ES-I3 (cell line): Measurements from ENCODE around the gene NIPBL.

Experiments
- H3K36me3 ChIP-seq: 2 replicates; pipeline ENCODE4 v1.6.1; 2013; ENCODE audit warnings: mild to moderate bottlenecking, low read length, control low read depth, moderate library complexity; ENCODE audit not compliant: insufficient read depth
- H3K4me1 ChIP-seq: 2 replicates; pipeline ENCODE4 v1.6.1; 2013; ENCODE audit warnings: mild to moderate bottlenecking, control low read depth, low read length; ENCODE audit not compliant: insufficient read depth
- H3K9ac ChIP-seq: 2 replicates; pipeline ENCODE4 v1.6.1; 2013; ENCODE audit warnings: low read depth, mild to moderate bottlenecking, low read length, moderate library complexity
- H3K9me3 ChIP-seq: 2 replicates; pipeline ENCODE4 v1.6.1; 2013; ENCODE audit warnings: mild to moderate bottlenecking, low read length, moderate library complexity; ENCODE audit not compliant: control insufficient read depth, insufficient read depth

NIPBL gene

GRCh38 chr5:36870399-36871040, 6.0 kb upstream of the NIPBL start:
- Histone ChIP-seq H3K4me1 (peaks cover 3% of the 10 kb centered on the region; the same call in 1 of the 2 replicates), H3K9me3 (peaks cover 2% of the 10 kb centered on the region; the same call in 1 of the 2 replicates), H3K9ac (no peak overlapping the region), H3K36me3 (no peaks in the 10 kb centered on the region)

GRCh38 chr5:36874465-36874864, 2.1 kb upstream of the NIPBL start:
- Histone ChIP-seq H3K4me1 (peaks cover 3% of the 10 kb centered on the region; the same call in 1 of the 2 replicates), H3K36me3 (no peaks in the 10 kb centered on the region), H3K9ac (peak overlapping the region; percentile 97; the same call in 1 of the 2 replicates), H3K9me3 (no peaks in the 10 kb centered on the region)

GRCh38 chr5:36875051-36875789, 1.3 kb upstream of the NIPBL start:
- peak overlapping the region; percentile 97 for H3K9ac ChIP-seq
- no peaks in the 10 kb centered on the region for H3K9me3 ChIP-seq
- peaks cover 2% of the 10 kb centered on the region; the same call in 1 of the 2 replicates for H3K4me1 ChIP-seq
- no peaks in the 10 kb centered on the region for H3K36me3 ChIP-seq

- no peaks in the 10 kb centered on the region for H3K36me3 ChIP-seq
- no peaks in the 10 kb centered on the region for H3K9me3 ChIP-seq
- H3K4me1 ChIP-seq, result 0 out of 2 replicates have a peak, but pooled peaks cover 4% of the 10 kb centered on the region
- H3K9ac ChIP-seq, result peak overlapping the region; percentile 97
These were observed 725 bp upstream of the NIPBL start for GRCh38 chr5:36875790-36876298.

GRCh38 chr5:36876965-36877666, 547 bp downstream of the NIPBL start:
- H3K36me3 ChIP-seq, result no peaks in the 10 kb centered on the region

GRCh38 chr5:36877667-36878391, 1.3 kb downstream of the NIPBL start:
- H3K36me3 ChIP-seq, result no peaks in the 10 kb centered on the region
- H3K9ac ChIP-seq, result peak overlapping the region; percentile 91
- no peaks in the 10 kb centered on the region for H3K9me3 ChIP-seq
- 0 out of 2 replicates have a peak, but pooled peaks cover 5% of the 10 kb centered on the region for H3K4me1 ChIP-seq

More at GRCh38 chr5:36876965-36877666, 547 bp downstream of the NIPBL start:
- Histone ChIP-seq H3K4me1 (0 out of 2 replicates have a peak, but pooled peaks cover 5% of the 10 kb centered on the region), H3K9ac (peak overlapping the region; percentile 91), H3K9me3 (no peaks in the 10 kb centered on the region)

- Histone ChIP-seq H3K9ac (peak overlapping the region; percentile 91), H3K9me3 (no peaks in the 10 kb centered on the region), H3K36me3 (no peaks in the 10 kb centered on the region), H3K4me1 (0 out of 2 replicates have a peak, but pooled peaks cover 5% of the 10 kb centered on the region)
These were observed 2.0 kb downstream of the NIPBL start for GRCh38 chr5:36878392-36879082.

GRCh38 chr5:36879274-36880033, 2.9 kb downstream of the NIPBL start:
- Histone ChIP-seq H3K4me1 (0 out of 2 replicates have a peak, but pooled peaks cover 5% of the 10 kb centered on the region), H3K9me3 (no peaks in the 10 kb centered on the region), H3K9ac (no peak overlapping the region), H3K36me3 (no peaks in the 10 kb centered on the region)

GRCh38 chr5:36880761-36881160, 4.2 kb downstream of the NIPBL start:
- Histone ChIP-seq H3K36me3 (no peaks in the 10 kb centered on the region), H3K9ac (no peak overlapping the region), H3K4me1 (0 out of 2 replicates have a peak, but pooled peaks cover 5% of the 10 kb centered on the region)

GRCh38 chr5:36881304-36881703, 4.7 kb downstream of the NIPBL start:
- Histone ChIP-seq H3K9me3 (no peaks in the 10 kb centered on the region), H3K36me3 (no peaks in the 10 kb centered on the region), H3K9ac (no peak overlapping the region), H3K4me1 (0 out of 2 replicates have a peak, but pooled peaks cover 5% of the 10 kb centered on the region)

More at GRCh38 chr5:36880761-36881160, 4.2 kb downstream of the NIPBL start:
- no peaks in the 10 kb centered on the region for H3K9me3 ChIP-seq

GRCh38 chr5:36881807-36882206, 5.2 kb downstream of the NIPBL start:
- Histone ChIP-seq H3K36me3 (no peaks in the 10 kb centered on the region), H3K4me1 (0 out of 2 replicates have a peak, but pooled peaks cover 5% of the 10 kb centered on the region), H3K9ac (no peak overlapping the region), H3K9me3 (no peaks in the 10 kb centered on the region)

GRCh38 chr5:36882250-36882649, 5.7 kb downstream of the NIPBL start:
- H3K9me3 ChIP-seq, result no peaks in the 10 kb centered on the region
- no peak overlapping the region for H3K9ac ChIP-seq
- 0 out of 2 replicates have a peak, but pooled peaks cover 6% of the 10 kb centered on the region for H3K4me1 ChIP-seq
- H3K36me3 ChIP-seq, result no peaks in the 10 kb centered on the region
